NT2/D1 (cell line): ENCODE results near the gene C11orf54.

Experiments used
- SUZ12 ChIP-seq: IDR thresholded peaks from 2 replicates; pipeline ENCODE4 v1.6.1; 2011; ENCODE audit not compliant: insufficient read length, insufficient read depth; ENCODE audit errors: extremely low read depth
- YY1 ChIP-seq: IDR thresholded peaks from 2 replicates; pipeline ENCODE4 v1.6.1; 2011; ENCODE audit not compliant: insufficient read length, insufficient read depth
- ZNF274 ChIP-seq: IDR thresholded peaks from 2 replicates; pipeline ENCODE4 v1.6.1; 2011; ENCODE audit warnings: mild to moderate bottlenecking, low read depth, low read length

- no peak for TF ChIP-seq ZNF274
- no peak for TF ChIP-seq YY1
- TF ChIP-seq SUZ12: no peak
These were observed 6.8 kb upstream of the C11orf54 start for GRCh38 chr11:93734427-93735222.
